HFFc6 (cell line): ENCODE data around the gene HOXB4. TPM values are rescaled to one million over a fixed set of nuclear protein-coding genes. Genes with fewer than 3 reads are reported as not detected.
A peak's percentile ranks its signal among the peaks of the same experiment; 100 is the strongest.

ENCODE experiments used
- DNase-seq: peaks from one replicate; pipeline ENCODE4 v3.0.0-alpha.2; 2018
- H3K27ac Mint-ChIP-seq: 2 replicates; pipeline ENCODE4 v1.8.0; 2020; ENCODE audit warnings: mild to moderate bottlenecking, mixed read lengths
- H3K27me3 Mint-ChIP-seq: 2 replicates; pipeline ENCODE4 v1.8.0; 2021; ENCODE audit warnings: mild to moderate bottlenecking, moderate library complexity, mixed read lengths; ENCODE audit not compliant: insufficient read depth
- H3K36me3 Mint-ChIP-seq: 2 replicates; pipeline ENCODE4 v1.8.0; 2021; ENCODE audit warnings: low read depth, mixed read lengths
- H3K4me1 Mint-ChIP-seq: 2 replicates; pipeline ENCODE4 v1.8.0; 2020; ENCODE audit warnings: low read depth, mixed read lengths
- H3K4me3 Mint-ChIP-seq: 2 replicates; pipeline ENCODE4 v1.8.0; 2020; ENCODE audit warnings: mild to moderate bottlenecking, moderate library complexity, mixed read lengths
- H3K9me3 Mint-ChIP-seq: 2 replicates; pipeline ENCODE4 v1.8.0; 2020; ENCODE audit warnings: mild to moderate bottlenecking, mixed read lengths
- CTCF ChIP-seq: fragments of 200-600 bp; sonication (generic); IDR thresholded peaks from 2 replicates; pipeline ENCODE4 v1.5.0; 2021; ENCODE audit warnings: antibody characterized with exemption, mild to moderate bottlenecking
- total RNA-seq, 6 experiments: library from RNA; stranded (reverse); fragmentation: NEBNext Ultra II Directional; extraction: Animal tissue kit (Norgen Biotek cat#: 25700); gene quantifications; 2 replicates in 1 of 6; 3 replicates in 5 of 6; pipeline ENCODE4 v1.2.3, GENCODE V29; 2021

HOXB4 gene
- total RNA-seq, 6 experiments from 2014 or later: not detected

DNA sequence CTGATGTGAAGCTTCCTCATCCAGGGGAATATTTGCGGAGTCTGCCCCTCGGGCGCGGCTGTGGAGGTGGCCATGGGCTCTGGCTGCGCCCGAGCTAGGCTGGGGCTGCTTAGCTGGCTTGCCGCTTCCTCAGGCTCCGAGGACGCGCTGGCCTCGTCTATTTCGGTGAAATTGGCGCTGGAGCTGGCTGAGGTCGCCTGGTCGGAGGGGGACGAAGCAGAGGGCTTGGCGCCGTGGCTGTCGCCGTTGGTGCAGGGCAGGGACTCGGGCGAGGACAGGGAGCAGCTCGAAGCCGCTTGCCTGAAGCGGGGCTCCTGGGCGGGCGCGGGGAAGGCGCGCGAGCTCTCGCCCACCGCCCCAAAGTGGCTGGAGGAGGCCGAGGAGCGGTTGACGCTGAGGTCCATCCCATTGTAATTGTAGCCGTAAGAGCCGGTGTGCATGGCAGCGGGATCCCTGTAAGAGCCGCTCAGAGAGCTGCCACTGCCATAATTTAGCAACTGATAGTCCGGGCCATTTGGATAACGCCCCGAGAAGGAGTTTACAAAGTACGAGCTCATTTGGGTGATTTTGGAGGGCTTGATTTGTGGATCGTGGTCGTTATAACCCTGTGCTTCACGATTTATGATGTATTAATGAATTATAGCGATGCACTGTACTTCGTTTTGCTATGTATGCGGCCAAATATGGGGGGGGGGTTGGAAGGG, 15.1 kb upstream of the HOXB4 start, which contains the start of gene HOXB5:
Gene HOXB5 (minus strand): TSS at position 654 of the 704 bp plus-strand sequence. CDS start 97 bp downstream, at position 557.
- Mint-ChIP-seq H3K36me3 (no peaks in the 10 kb centered on the region; the same call in 1 of the 2 replicates), H3K9me3 (no peaks in the 10 kb centered on the region), H3K4me1 (peaks cover 34% of the 10 kb centered on the region), H3K4me3 (peak within 1 kb of the TSS; percentile 64), H3K27me3 (peaks cover 91% of the 10 kb centered on the region), H3K27ac (no peak within 1 kb of the TSS)
- no peak for TF ChIP-seq CTCF
- DNase-seq: no peak

DNA sequence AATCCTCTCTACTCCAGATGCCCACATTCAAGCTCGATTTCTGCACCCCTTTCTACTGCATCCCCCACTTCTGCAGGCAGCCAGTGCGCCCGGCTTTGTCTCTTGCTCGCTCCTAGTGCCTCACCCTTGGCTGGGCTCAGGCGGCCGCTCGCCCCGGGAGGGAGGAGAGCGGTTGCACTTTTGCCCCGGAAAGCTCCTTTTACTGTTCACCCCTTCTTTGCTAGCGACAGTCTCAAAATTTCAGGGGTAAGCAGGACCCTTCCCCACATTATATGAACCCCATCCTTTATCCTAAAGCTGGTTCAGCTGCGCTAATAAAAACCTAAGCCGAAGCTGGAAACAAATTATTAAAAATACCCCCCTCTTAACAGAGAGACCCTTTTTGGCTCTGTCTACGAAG, 14.4 kb upstream of the HOXB4 start:
- H3K36me3 Mint-ChIP-seq: no peaks in the 10 kb centered on the region; the same call in 1 of the 2 replicates
- H3K4me3 Mint-ChIP-seq: no peak overlapping the region; the same call in 1 of the 2 replicates
- peaks cover 34% of the 10 kb centered on the region for H3K4me1 Mint-ChIP-seq
- H3K9me3 Mint-ChIP-seq: no peaks in the 10 kb centered on the region
- peaks cover 92% of the 10 kb centered on the region for H3K27me3 Mint-ChIP-seq
- H3K27ac Mint-ChIP-seq: no peak overlapping the region
- no peak for DNase-seq
- no peak for TF ChIP-seq CTCF

- Mint-ChIP-seq H3K27ac (no peak overlapping the region), H3K27me3 (peaks cover 92% of the 10 kb centered on the region), H3K36me3 (no peaks in the 10 kb centered on the region; the same call in 1 of the 2 replicates), H3K4me3 (no peak overlapping the region), H3K4me1 (peaks cover 34% of the 10 kb centered on the region), H3K9me3 (no peaks in the 10 kb centered on the region)
- no peak for TF ChIP-seq CTCF
- DNase-seq: no peak
These were observed 13.9 kb upstream of the HOXB4 start for GRCh38 chr17:48592057-48592514.

DNA sequence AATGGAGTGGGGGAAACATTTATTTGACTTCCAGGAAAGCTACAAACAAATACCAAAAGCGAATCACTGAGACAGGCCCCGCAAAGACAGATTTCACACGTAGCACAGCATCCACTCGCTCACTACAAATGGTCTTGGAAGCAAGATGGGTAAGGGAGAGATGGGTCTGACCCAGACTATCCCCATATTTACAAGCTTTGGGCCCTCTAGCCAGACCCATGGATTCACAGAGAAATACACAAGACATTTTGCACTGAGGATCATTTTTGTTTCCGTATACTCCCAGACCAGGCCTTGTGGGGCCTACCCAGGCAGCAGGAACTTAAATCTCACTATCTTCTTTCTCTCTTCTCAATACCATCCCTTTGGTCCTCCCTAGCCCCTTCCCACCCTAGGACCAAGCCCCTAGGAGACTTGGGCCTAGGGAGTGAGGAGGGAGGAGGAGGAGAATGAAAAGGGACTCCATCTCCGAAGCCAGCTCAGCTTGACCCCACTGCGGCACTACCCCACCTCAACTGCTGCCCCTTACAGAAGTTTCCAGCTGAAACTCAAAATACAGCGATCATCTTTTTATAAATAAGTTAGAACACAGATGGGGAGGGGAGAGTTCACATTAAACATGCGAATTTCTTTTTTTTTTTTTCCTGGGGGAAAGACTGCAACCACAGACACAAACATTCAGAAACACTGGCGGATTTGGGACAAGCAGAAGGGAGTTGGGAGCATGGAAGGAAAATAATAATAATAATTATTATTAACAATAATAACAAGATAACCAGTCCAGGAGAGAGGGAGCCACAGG, 13.3 kb upstream of the HOXB4 start:
- Mint-ChIP-seq H3K27me3 (peaks cover 92% of the 10 kb centered on the region), H3K27ac (no peak overlapping the region), H3K9me3 (no peaks in the 10 kb centered on the region), H3K4me1 (peaks cover 34% of the 10 kb centered on the region), H3K36me3 (no peaks in the 10 kb centered on the region; the same call in 1 of the 2 replicates), H3K4me3 (no peak overlapping the region)
- DNase-seq: no peak
- TF ChIP-seq CTCF: no peak

- DNase-seq: no peak
- Mint-ChIP-seq H3K36me3 (no peaks in the 10 kb centered on the region; the same call in 1 of the 2 replicates), H3K9me3 (no peaks in the 10 kb centered on the region), H3K4me3 (no peak overlapping the region), H3K27ac (no peak overlapping the region), H3K27me3 (peaks cover 91% of the 10 kb centered on the region), H3K4me1 (peaks cover 34% of the 10 kb centered on the region)
- no peak for TF ChIP-seq CTCF
These were observed 12.5 kb upstream of the HOXB4 start for GRCh38 chr17:48590607-48591161.
